GM19351 (cell line): ENCODE measurements around the gene FLOT1.
A peak's percentile ranks its signal among the peaks of the same experiment; 100 is the strongest.

Experiments
- ATAC-seq: cut with Tn5 transposase; IDR thresholded peaks from one replicate; pipeline ENCODE4 v1.9.1; 2021; ENCODE audit warnings: mild to moderate bottlenecking, moderate library complexity; ENCODE audit not compliant: unreplicated experiment

Gene FLOT1

GRCh38 chr6:30683183-30683979, 59.1 kb downstream of the FLOT1 start:
- ATAC-seq = no peak

- peak; percentile 53 for ATAC-seq
Observed at GRCh38 chr6:30682143-30683117, 60.1 kb downstream of the FLOT1 start.

GRCh38 chr6:30681766-30682142, 60.7 kb downstream of the FLOT1 start:
- ATAC-seq = no peak

DNA sequence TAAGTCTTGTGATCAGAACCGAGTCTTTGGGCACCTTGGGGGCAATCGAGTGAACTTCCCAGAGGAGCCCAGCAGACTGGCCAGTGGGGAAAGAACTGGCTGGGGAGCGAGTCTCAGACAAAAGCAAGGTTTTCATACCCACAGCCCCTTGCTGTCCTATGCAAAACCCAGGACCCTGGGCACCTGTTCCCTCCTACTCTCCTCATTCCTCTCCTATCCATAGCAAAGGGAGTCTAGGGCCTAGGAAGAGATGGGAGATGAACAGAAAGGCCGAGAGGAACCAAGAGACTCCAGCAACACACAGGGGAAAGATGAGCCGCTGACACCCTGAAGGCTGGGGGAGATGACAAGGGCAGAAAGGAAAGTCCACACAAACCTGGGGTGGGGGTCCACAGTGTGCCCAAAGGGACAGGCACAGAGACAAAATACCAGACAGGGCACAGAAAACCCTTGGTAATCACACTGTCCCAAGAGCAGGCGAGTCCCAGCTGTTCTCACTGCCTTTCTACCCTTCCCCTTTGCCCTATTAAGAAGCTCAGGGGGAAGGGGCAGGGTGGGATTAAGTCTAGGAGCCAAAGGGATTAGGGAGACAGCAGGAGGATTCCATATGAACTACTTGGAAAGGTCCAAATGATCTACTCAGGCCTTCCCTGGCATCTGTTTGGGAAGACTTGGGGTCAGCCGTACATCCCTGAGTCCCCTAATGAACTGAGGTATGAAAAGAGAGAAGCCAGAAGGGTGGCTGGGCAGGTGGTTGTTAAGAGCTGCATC, 62.5 kb downstream of the FLOT1 start:
- no peak for ATAC-seq

GRCh38 chr6:30678964-30679726, 63.3 kb downstream of the FLOT1 start:
- peak; percentile 39 for ATAC-seq
